Measurements from ENCODE around the gene OBP2B.

DNA sequence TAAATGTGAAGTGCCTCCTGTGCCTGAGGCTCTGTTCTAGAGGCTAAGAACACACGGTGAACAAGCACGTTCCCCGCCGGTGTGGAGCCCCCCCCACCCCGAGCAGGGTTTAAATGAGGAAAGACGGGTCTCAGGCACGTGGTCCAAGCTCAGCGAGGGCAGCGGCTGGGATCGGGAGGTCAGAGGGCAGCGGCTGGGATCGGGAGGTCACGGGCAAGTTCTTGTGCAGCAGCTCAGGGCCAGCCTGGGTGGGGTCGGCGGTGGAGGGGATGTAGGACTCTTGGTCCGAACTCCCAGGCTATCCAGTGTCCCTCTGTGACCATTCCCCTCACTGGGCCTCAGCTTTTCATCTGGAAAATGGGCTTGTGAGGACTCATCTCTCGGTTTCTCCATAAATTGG is 42.7 kb downstream of the OBP2B start:
- TF ChIP-seq EZH2 (IDR thresholded peaks at IDR 0.05): no peak
- no peak for TF ChIP-seq POLR2AphosphoS5 (IDR thresholded peaks at IDR 0.05; ENCODE audit: borderline replicate concordance, low read depth, low read length)
